GM19193 (cell line): ENCODE measurements around the gene RNF123.
A peak's percentile ranks its signal among the peaks of the same experiment; 100 is the strongest.

Experiments used
- POLR2A ChIP-seq: IDR thresholded peaks from 4 replicates; pipeline ENCODE4 v1.6.1; 2011; ENCODE audit not compliant: insufficient read depth, insufficient read length; ENCODE audit errors: extremely low read depth

The RNF123 gene

DNA sequence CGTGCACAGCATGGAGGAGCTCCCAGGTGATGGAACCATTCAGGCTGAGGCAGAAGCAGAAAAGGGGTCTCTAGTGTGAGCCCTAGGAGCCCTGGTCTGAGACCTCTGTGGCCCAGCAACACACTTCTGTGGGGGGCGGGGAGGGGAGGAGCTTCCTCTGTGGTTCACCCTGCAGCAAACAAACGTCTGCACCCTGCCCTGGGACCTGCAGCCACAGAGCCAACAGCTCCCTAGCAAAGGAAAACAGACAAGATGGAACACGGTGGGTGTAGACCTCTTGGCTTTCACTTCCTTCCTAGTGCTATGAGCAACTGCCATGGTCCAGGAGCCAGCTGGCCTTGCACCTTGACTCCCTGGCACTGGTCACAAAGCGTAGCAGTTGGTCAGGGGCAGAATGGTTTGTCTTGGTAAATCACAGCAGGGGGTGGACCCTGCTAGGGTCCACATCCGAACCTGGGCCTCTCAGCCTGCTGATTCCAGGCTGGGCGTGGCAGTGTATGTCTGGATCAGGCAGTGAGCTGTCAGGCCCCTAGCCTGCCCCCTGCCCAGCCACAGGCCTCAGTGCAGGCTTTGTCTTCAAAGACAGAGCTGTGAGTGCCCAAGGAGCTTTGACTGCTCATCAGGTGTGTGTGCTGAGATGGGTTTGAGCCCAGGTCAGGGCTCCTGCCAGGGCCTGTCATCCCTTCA lies 23.4 kb downstream of the RNF123 start:
- TF ChIP-seq POLR2A: no peak

GRCh38 chr3:49713336-49714105 lies 24.2 kb downstream of the RNF123 start:
- no peak for TF ChIP-seq POLR2A

- no peak for TF ChIP-seq POLR2A
Observed at GRCh38 chr3:49714728-49715550, 25.6 kb downstream of the RNF123 start.

- TF ChIP-seq POLR2A: peak; percentile 7
Observed at GRCh38 chr3:49715611-49716121, 26.3 kb downstream of the RNF123 start.

GRCh38 chr3:49716169-49716568 lies 26.8 kb downstream of the RNF123 start:
- TF ChIP-seq POLR2A: peak; percentile 4

GRCh38 chr3:49716691-49717210 lies 27.4 kb downstream of the RNF123 start:
- peak; percentile 14 for TF ChIP-seq POLR2A

- peak; percentile 10 for TF ChIP-seq POLR2A
Observed at GRCh38 chr3:49717211-49717958, 28.0 kb downstream of the RNF123 start.

DNA sequence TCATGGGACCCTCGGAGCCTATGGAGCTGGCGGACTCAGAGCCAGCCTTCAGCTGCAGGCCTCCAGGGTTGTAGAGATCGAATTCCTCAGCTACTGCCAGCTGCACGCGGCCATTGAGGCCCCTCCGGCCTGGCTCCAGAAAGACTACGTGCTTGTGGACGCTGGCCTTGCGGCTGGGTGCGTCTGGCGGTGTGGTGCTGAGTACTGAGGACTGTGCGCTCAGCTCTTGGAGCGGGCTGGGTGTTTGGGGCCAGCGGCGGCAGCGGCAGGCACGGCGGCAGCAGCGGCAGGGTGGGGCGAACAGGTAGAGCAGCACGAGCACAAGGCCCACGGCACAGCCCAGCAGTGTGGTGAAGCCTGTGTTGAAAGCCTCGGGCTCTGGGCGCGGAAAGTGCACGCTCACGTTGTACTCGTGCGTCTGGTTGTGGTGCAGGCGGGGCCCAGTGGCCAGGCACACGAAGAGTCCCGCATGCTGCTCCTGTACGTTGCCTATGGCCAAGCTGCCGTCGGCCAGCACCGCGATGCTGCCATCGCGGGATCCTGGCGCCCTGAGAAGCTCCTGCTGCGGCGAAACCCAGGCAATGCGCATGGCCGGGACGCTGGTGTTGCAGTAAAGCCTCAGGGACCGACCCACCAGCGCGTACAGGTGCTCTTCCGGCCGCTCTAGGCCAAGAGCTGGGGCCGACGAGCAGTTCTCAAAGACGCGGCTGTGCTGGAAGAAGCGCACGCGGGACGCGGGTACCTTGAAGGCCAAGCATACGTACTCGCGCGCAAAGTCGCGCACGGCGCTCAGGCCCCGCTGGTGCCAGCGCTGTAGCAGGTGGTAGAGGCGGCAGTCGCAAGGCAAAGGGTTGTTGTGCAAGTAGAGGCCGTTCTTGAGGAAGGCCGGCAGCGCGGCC lies 28.9 kb downstream of the RNF123 start:
- no peak for TF ChIP-seq POLR2A

DNA sequence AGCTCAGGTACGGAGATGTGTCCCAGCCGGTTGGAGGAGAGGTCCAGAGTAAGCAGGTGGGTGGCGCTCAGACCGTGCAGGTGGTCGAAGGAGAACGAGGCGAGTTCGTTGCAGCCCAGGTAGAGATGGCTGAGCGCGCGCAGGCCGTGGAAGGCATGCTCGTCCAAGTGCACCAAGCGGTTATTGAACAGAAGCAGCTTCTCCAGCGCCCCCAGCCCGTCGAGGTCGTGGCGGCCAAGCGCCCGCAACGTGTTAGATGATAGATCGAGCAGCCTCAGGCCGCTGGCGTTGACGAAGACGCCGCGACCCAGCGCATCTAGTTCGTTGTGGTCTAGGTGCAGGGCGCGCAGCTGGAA lies 29.5 kb downstream of the RNF123 start:
- no peak for TF ChIP-seq POLR2A

DNA sequence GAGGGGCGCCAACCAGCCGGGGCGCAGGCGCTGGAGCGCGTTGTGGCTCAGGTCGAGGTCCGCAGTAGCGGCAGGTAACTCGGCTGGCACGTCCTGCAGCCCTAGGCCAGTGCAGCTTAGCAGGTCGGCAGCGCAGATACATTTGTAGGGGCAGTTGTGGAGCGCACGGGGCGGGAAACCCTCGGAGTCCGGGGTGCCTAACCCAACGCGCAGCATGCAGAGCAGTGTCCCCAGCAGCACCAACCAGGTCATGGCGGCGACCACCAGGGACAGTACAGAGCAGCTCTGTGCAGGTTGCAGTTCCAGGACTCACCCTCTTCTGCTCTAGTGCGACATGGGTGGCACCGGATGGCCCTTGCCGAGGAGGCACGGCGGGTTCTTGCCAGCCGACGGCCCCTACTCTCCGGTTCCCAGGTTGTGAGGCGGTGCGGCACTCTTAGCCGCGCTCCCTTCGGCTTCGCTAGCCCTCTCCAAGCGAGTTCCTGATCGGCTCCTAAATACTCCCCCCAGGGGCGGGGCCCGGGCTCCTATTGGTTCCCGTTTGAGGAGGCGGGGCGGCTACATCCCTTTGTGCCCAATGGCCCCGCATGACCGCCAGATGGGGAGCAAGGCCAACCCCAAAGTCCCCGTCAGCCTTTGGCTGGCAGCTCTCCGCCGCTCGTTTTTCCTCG lies 30.0 kb downstream of the RNF123 start, which contains the start of gene AMIGO3:
Gene AMIGO3 (minus strand): TSS at position 471 of the 671 bp plus-strand sequence. CDS start 219 bp downstream, at position 252.
- peak; percentile 76 for TF ChIP-seq POLR2A

DNA sequence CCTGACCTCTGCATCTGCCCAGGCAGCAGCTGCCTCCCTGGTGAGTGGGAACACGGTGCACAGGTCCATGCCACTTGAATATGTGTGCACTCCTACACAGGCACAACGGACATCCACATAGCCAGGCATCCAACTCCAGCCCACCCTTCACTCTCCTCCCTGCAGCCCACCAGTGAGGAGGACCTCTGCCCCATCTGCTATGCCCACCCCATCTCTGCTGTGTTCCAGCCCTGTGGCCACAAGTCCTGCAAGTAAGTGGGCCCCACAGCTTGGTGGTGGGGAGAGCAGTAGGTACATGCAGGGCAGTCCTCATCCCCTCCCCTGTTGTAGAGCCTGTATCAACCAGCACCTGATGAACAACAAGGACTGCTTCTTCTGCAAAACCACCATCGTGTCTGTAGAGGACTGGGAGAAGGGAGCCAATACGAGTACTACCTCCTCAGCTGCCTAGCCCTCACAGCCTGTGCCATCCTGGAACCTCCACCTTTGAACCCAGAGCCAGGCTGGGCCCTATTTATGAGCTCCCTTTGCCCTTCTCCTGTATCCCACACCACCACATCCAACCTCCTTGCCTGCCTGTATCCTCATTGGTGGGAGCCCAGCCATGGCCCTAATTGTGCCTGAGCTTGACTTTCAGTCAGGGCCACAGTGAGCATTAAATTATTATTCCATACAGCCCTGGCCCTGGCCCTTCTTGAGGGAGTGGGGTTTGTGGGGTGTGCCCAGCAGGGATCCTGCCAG lies 31.7 kb downstream of the RNF123 start:
- TF ChIP-seq POLR2A: no peak

DNA sequence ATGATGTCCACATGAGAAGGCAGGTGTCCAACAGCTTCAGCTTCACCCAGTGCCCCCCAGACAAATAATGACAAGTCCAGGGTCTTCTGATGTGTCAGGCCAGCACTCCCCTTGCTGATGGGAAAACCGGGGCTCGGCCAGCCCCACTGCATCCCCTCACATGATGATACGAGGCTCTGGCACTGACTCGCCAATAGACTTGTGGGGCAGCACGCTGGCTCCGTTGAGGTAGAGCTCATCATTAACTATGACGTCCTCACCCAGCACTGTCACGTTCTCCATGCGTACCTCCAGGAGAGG lies 32.2 kb downstream of the RNF123 start:
- TF ChIP-seq POLR2A: no peak
